Kasumi-1 (cell line): Measurements from ENCODE around the gene SKP2.
"Not testable (repeated sequence)": the region's sequence is repeated elsewhere in the genome, so short reads cannot be mapped to it uniquely, and the experiment has no call there.

Source experiments
- DNase-seq, 2 experiments: peaks; one replicate each; lab custom pipeline; 2025; lab: John Stamatoyannopoulos, UW

Gene SKP2

DNA sequence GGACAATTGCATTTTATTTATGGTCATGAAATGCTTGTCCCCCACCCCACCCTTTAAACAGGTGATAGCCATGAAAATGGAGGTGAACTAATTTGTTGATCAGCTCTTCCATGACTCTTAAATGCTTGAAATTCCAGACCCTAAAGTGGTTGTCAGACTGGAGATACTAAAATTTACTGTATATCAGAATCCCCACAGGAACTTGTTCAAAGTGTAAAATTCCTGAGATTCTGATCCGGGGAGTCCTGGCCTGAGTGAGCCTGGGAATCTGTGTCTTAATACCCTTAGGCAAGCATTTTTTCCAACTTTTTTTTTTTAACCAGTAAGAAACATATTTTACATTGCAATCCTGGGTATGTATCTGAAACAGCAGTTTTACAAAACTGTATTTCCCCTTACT, 4.7 kb downstream of the SKP2 start:
- no peak for DNase-seq

DNA sequence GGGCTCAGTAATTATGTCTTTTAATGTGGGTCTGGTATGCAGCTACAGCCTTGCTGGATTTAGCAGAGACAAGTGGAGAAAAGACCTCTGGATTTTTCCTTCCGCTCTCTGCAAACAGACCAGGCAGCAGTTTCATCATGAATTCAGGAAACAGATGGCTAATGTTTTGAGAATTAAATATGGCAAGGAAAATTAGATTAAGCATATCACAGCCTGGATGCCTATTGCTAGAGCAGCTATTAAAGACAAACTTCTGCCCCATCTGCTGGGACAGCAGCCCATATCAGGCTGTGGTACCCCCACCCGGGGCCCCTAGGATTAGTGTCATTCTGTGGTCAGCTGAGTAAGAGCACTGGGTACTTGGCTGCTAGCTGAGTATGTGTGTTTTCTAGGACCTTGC, 6.2 kb downstream of the SKP2 start:
- DNase-seq: peak; percentile 87 to 91

DNA sequence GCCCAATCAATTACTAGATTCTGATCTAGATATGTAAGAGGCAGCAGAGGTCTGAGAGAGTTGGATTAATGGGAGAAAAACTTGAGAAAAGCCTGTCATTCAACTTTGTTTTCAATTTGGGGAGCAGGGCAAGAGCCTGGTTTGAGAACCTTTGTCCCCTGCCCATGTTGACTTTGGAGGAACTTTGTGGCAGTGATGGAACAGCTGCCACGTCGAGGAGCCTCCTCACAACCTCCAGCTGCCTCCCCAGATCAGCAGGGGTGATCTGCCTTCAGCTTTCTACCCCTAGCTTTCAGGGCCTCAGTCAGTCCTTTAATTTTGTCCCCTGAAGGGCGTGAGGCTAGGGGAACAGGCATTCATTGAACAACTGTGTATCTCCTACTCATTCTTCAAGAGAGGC, 8.7 kb downstream of the SKP2 start:
- no peak for DNase-seq

DNA sequence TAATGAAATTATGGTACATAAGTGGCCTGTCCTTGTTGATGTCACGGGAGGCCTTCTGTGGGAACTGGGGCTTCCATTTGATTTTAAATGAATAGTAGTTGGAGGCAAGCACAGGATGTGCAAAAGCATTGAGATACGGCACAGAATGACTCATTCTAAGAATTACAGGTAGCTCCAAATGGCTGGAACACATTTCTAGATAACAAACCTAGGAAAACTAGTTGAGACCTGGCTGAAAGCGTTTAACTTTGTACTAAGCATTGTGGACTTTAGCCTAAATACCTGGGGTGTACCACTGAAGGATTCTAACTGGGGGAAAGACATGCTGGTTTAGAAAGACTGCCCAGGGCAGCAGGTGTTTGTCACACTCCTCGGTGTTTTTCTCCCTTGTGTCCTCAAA, 9.4 kb downstream of the SKP2 start:
- DNase-seq: no peak

DNA sequence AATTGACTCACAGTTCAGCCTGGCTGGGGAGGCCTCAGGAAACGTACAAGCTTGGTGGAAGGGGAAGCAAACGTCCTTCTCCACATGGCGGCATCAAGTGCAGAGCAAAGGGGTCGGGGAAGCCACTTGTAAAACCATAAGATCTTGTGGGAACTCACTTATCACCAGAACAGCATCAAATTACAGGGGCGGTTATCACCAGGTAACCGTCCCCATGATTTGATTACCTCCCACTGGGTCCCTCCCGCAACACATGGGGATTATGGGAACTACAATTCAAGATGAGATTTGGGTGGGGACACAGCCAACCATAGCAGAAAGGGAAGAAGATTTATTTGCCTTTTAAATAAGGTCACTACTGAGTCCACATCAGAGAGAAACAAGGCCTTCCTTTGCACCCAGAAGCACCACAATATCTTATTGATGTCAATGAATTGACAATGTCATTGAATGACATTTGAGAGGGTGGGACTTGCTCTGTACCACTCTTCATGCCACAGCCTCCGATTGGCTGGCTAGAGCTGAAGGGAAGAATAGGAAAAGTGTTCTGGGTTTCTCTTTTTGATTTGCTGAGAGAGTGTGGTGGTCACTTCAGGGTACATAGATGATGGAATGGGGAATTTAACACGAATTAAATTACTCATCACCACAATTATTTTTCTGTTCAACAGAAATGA, 11.0 kb downstream of the SKP2 start:
- no peak for DNase-seq

DNA sequence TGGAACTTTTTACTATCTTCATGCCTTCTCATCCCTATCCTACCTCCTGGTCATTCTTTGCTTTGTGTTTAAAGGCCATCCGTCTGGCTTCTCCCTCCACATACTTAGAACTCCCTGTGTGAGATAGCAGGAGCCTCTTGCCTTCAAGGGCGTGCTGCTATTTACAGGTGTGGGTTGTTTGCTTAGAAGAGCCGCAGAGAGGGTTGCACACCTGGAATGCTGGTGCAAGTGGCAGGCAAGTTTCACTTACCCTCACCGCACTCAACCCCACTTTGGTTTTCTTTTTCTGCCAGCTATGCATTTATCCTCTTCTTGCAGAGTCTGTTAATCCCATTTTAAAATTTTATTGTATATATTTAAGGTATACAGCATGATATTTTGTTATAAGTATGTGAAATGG, 12.6 kb downstream of the SKP2 start:
- no peak for DNase-seq

DNA sequence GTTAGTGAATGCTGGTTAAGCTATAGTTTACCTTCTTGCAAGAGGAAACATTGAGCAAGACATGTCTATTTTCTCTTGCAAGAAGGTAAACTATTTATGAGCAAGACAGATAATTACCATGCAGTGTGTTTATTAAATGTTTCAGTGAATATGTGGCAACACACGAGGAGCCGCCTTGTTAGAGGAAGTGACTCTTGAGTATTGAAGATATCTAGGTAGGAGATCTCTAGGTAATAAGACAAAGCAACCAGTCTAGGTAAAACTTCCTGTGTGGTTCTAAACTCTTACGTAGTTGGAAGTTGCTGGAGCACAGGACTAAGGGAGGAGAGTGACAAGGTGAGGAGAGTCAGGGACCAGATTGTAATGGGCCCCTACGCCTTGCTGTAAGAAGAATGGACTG, 16.8 kb downstream of the SKP2 start:
- DNase-seq: no peak

DNA sequence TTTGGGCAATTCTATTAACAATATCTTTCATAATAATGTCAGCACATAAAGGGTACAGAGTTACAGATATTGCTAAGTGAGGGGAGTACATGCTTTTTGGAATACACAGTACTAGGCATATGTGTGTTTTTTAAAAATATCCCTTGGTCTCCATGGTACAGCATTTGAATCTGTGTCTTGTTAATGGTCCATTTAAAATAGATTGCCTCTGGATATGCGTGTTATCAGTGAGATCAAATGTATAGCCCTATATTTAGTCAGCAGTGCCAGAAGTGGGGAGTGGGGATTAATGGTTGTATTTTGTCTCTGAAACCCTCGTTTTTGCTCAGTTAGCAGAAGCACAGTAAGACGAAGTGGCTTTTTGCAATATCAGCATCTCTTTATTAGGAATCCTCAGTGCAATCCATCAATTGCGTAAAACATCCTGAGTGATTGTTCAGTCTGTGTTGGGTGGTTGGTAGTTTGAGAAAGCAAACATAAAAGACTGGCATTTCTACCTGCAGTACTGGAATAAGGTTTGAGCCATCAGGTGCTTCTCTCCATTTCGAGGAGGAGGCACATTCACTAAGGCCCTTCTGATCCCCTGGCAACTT, 19.0 kb downstream of the SKP2 start:
- DNase-seq: no peak

DNA sequence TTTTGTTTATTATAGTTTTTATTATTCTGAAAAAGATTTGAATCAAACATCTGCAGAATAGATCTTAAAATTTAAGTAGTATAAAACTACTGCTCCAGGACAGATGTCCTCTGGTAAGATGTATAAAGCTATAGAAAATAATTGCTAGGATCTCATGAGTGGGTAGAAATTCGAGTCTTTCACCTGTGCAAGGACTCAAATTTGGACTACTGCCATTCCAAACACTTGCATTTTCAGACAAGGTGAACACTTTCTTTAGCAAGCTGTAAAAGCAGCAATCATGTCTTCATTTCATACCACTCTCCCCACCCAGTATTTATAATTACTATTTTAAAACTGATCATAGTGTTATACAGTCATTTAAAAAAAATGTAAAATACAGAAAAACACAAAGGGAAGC, 20.7 kb downstream of the SKP2 start:
- no peak for DNase-seq

DNA sequence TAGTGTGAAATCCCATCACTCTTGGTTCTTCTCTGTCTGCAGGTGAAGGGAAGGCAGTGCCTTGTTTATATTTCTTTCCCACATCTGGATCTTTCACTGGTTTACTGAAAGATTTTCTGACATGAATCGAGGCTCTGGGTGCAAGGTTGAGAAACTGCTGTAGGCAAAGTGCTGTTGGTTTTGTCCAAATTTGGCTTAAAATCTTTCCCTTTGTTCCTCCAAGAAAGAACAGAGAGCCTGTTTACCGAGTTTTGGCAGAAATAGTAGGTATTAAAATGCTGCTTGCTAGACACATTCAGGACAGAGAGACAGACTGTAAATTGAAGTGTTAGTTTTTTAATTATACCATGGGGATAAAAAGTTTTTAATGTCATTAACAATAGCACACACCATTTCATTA, 21.5 kb downstream of the SKP2 start:
- DNase-seq: no peak

DNA sequence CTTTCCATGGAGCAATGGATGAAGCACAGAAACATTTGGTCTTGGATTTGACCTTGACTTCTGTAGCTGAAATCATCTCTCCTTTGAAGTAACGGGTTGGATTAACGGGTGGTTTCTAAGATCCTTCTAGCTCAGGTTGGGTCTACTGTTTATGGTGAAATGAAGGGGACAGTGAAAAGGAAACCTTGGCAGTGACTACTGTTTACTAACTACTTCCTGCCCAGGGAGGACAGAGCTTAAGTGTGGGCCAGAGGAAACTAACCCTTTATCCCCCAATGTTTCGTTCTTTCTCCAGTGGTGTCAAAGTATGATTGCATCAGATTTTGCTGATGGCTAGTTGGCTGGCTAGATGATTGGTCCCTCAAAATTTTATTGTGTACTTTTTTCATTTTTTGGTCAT, 22.2 kb downstream of the SKP2 start:
- DNase-seq: no peak

DNA sequence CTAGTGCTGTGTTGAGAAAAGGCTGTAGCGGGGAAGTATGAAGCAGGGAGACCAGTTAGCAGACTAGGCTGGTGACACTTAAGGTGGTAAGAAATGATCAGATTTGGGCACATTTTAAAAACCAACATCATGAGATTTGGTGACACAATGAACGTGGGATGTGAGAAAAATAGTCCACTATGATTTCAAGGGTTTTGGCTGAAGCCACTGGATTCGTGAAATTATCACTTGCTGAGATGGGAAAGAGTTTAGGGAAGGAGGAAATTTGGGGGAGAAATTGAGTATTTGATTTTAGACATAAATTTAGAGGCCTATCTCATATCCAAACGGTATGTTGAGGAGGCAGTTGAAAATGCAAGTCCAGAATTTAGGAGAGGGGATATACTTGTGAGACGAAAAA, 23.1 kb downstream of the SKP2 start:
- no peak for DNase-seq

DNA sequence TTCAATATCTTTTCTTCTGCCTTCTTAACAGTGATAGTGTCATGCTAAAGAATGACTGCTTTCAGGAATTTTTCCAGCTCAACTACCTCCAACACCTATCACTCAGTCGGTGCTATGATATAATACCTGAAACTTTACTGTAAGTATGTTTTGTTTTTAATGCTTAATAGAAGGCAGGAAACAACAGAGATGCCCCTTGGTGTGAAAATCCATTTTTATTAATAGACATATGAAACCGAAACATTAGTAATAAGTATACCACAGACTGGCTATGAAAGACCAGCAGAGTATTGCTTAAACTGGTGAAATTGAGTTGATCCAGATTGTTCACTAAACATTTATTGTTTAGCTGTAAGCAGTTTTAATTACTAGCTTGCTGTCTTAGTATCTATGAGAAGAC, 25.2 kb downstream of the SKP2 start:
- DNase-seq: no peak

DNA sequence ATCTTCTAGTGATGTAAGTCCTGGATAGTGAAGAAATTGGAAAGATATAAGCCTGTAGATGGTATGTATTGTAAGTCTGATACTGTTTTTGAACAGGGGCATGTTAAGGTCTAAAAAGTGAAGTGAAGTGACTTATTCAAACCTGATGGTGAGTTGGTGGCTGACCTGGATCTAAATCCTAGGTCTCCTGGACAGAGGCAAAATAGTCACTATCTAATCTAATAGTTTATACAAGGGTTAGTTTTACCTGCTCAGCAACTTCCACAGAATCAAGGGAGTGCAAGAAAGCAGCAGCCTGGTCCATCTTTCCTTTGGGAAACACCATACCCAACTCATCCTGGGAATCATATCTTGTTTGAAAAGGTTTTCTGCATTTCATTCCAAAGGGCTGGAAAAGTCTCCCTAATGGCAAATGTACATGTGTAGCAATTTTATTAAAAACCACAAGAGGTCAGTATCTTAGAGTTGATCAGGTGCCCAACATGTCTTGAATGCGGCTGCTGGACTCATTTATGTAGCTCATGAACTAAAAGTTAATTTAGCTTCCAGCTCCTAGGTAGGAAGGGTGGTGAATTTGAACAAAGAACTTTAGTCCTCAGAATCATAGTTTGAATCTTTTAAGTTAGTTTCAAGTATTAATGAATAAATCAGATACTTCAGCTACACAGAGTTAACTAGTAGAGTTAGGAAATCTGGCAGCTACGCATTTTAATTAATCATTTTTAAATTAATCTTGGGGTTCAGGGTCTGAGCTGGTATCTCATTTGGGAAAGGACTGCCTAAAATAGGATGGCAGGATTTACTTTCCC, 26.0 kb downstream of the SKP2 start:
- peak; percentile 34 to 52 for DNase-seq

DNA sequence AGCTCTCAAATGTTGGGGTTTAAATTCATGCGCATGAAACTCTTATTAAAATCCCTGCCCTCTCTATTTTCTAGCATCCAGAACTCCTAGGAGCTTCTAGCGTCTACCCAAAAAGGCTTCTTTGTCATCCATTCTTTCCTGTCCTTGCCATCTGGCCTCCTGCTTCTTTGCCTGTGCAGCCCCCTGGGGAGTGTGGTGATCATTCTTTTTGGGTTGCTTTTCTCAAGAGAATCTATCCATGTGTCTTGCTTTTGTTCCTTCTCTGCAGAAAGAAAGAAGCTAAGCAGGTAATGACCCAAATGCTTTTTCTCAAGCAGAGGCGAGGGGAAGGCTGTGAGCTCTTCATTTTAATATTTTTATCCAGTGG, 26.6 kb downstream of the SKP2 start:
- no peak for DNase-seq

DNA sequence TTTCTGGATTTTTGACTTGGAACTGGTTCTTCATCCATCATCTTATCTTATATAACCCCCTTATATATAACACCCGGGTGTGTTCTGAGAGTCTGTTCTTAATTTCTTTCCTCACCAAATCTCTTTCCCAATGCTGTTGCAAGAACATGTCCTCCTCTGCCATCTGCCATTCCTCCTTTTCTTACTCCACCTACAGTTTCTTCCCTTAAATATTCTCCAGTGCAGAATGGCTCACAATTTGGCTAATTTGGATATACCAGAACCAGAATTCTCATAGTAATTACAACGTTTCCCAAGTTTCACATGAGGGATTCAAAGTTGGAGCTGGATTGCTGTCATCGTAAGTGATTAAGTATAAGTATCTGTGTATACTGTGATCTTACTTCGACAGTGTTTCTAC, 28.0 kb downstream of the SKP2 start:
- DNase-seq: no peak

DNA sequence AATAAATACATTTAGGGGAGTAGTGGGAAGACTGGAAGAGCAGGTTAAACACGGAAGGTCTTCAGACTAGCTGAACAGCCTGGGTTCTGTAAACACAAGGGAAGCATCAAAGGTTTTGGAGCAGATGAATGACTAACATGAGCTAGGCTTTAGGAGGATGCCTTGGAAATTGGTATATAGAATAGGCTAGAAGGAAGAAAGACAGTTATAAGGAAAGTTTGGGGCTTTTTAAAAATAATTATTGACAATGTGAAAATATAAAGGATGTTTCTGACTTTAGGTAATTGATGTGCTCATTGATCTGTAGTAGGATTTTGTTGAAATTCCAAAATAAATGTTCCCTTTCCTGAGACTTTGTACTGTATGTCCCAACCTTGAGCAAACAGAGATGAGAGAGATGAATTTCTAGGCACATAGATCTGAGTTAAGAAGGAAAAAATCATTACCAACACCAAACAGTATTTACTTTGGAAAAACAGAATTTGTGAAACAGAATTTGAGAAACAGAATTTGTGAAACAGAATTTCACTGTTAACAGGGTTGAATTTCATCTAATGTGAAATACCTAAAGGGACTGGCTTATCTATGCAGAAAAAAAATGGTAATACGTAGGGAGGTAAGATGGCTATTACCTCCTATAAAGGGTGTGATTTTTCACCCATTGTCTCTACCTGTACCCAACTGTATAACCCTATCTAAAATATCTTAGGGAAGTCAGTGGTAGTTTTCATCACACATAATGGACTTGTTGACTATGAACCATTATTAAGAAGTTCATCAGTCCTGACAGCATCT, 28.8 kb downstream of the SKP2 start:
- DNase-seq: no peak

DNA sequence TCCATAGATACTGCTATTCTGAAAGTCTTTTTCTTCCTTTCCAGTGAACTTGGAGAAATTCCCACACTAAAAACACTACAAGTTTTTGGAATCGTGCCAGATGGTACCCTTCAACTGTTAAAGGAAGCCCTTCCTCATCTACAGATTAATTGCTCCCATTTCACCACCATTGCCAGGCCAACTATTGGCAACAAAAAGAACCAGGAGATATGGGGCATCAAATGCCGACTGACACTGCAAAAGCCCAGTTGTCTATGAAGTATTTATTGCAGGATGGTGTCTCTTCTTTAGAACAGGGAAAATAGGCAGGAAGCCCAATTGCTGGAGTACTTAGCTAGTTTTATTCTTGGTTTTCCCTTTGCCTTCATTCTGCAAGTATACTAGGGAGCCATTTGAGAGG, 29.9 kb downstream of the SKP2 start:
- no peak for DNase-seq

DNA sequence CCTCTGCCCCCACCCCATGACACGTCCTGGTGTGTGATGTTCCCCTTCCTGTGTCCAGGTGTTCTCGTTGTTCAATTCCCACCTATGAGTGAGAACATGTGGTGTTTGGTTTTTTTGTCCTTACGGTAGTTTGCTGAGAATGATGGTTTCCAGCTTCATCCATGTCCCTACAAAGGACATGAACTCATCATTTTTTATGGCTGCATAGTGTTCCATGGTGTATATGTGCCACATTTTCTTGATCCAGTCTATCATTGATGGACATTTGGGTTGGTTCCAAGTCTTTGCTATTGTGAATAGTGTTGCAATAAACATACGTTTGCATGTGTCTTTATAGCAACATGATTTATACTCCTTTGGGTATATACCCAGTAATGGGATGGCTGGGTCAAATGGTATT, 32.5 kb downstream of the SKP2 start:
- not testable (repeated sequence) for DNase-seq

DNA sequence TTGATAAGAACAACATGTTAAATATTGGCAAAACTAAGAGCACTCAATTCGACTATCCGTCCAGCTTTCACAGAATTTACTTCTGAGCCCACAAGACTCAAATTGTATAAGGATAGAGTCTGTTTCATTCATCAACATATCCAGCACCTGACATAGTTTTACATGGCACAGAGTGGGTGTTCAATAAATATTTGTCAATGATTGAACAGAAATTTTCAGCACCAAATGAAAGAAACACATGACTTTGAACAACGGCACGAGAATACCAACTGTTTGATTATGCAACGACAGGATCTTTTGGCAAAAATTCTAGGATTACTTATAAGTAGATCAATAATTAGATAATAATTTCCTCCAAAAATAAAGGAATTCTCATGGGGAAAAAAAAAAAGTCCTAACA, 41.8 kb downstream of the SKP2 start:
- DNase-seq: no peak

DNA sequence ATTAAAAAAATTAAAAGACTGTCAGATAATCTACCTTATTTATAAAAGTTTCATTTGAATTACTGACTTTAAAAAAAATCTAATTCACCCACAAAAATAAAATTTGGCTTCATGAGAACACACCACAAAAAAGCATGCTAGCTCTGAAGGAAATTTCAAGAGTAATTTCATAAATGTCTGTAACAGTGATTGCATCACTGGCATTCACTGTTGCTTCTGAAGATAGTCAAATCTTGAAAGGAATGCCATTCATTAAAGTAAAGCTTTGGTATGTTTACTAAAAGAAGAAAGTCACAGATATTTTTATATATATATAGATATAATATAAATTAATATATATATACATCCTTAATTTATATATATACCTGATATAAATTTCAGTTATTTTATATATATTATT, 46.4 kb downstream of the SKP2 start:
- no peak for DNase-seq

DNA sequence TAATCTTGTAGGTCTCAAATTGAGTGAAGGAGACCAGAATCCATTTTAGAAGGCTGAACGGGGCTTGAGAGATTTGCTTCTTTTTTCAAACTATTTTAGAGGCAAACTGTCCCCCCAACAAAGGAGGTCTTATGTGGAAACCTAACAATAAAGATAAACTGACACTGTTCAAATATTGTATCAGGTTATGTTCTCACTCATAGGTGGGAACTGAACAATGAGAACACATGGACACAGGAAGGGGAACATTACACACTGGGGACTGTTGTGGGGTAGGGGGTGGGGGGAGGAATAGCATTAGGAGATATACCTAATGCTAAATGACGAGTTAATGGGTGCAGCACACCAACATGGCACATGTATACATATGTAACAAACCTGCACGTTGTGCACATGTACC, 46.9 kb downstream of the SKP2 start:
- not testable (repeated sequence) for DNase-seq

DNA sequence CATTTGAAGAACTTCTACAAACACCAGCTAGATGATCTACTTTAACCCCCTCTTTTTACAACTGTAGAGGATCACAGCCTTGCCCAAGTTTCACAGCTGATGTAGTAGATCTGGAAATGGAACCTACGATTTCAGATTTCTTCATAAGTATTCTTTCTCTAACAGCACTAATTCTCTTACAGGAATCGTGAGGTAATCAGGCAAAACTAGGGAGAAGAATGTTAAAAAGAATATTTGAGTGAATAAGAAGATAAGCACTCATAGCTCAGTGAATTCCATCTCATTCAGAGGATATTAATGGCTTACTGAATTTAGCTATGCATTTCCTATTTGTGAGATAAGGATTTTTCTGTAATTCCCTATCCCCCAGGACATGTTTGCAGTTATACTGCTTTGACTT, 47.7 kb downstream of the SKP2 start:
- DNase-seq: no peak
